Rectal smooth muscle tissue (tissue), 1 donor: ENCODE results near the gene UNC45A.

Experiments
- H3K27ac ChIP-seq: one replicate; pipeline ENCODE4 v1.7.0; 2013; ENCODE audit warnings: low read depth, low read length, inconsistent platforms
- H3K27me3 ChIP-seq: one replicate; pipeline ENCODE4 v1.7.0; 2013; ENCODE audit warnings: low read length; ENCODE audit not compliant: control insufficient read depth, insufficient read depth
- H3K36me3 ChIP-seq: one replicate; pipeline ENCODE4 v1.7.0; 2013; ENCODE audit warnings: low read length; ENCODE audit not compliant: control insufficient read depth, insufficient read depth
- H3K4me1 ChIP-seq: one replicate; pipeline ENCODE4 v1.7.0; 2013; ENCODE audit warnings: low read length; ENCODE audit not compliant: control insufficient read depth, insufficient read depth
- H3K4me3 ChIP-seq: one replicate; pipeline ENCODE4 v1.7.0; 2013; ENCODE audit warnings: low read length
- H3K9ac ChIP-seq: one replicate; pipeline ENCODE4 v1.7.0; 2013; ENCODE audit warnings: low read length

Gene UNC45A

GRCh38 chr15:90974216-90974615 is 39.1 kb downstream of the UNC45A start:
- H3K4me3 ChIP-seq: no peak overlapping the region
- H3K27ac ChIP-seq: no peak overlapping the region
- H3K4me1 ChIP-seq: no peaks in the 10 kb centered on the region
- H3K36me3 ChIP-seq: no peaks in the 10 kb centered on the region
- no peaks in the 10 kb centered on the region for H3K27me3 ChIP-seq
- H3K9ac ChIP-seq: no peak overlapping the region

DNA sequence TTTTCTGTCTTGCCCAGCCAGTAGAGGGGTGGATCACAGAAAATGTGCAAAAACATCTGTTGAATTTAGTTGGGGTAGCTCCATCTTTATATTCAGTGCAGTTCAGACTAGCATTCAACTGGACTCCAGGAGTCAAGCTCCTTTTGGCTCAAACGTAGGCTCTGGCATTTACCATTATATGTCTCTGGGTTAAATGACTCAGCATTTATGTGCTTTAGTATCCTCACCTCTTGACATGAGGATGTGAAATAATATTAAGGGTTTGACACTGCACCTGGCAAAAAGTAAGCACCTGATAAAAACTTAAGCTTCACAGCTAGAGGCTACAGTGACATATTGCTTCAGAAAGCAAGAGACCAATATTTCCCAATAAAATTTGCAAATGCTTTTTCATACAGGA is 44.5 kb downstream of the UNC45A start:
- no peaks in the 10 kb centered on the region for H3K4me1 ChIP-seq
- H3K9ac ChIP-seq: no peak overlapping the region
- H3K4me3 ChIP-seq: no peak overlapping the region
- H3K27ac ChIP-seq: no peak overlapping the region
- H3K27me3 ChIP-seq: no peaks in the 10 kb centered on the region
- peaks cover 5% of the 10 kb centered on the region for H3K36me3 ChIP-seq

DNA sequence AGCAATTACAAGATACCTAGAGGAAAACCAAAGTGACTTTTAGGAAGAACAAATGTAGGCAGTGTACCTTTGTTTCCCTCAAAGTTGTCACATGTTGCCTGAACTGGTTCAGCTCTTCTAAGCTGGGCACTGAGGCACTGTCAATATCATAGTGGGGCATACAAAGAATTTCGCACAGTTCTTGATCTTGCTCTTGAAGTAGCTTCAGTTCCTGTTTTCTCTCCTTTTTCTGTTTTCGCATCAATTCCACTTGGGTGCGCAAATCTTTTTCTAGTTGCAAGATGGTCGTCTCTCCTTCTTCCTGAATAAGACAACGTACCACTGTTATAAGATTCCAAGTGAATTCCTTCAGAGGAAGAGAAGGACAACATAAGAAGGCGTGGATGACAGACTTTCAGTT is 46.6 kb downstream of the UNC45A start:
- Histone ChIP-seq H3K27ac (no peak overlapping the region), H3K4me1 (no peaks in the 10 kb centered on the region), H3K36me3 (peaks cover 5% of the 10 kb centered on the region), H3K4me3 (no peak overlapping the region), H3K9ac (no peak overlapping the region), H3K27me3 (no peaks in the 10 kb centered on the region)

- Histone ChIP-seq H3K4me1 (no peaks in the 10 kb centered on the region), H3K9ac (no peak overlapping the region), H3K36me3 (peaks cover 5% of the 10 kb centered on the region), H3K27ac (no peak overlapping the region), H3K4me3 (no peak overlapping the region), H3K27me3 (no peaks in the 10 kb centered on the region)
Observed at GRCh38 chr15:90982135-90982534, 47.0 kb downstream of the UNC45A start.

- Histone ChIP-seq H3K4me1 (no peaks in the 10 kb centered on the region), H3K27ac (no peak overlapping the region), H3K9ac (no peak overlapping the region), H3K36me3 (no peaks in the 10 kb centered on the region), H3K27me3 (no peaks in the 10 kb centered on the region), H3K4me3 (no peak overlapping the region)
Observed at GRCh38 chr15:90986790-90987507, 51.9 kb downstream of the UNC45A start.

- Histone ChIP-seq H3K9ac (no peak overlapping the region), H3K4me1 (no peaks in the 10 kb centered on the region), H3K27ac (no peak overlapping the region)
Observed at GRCh38 chr15:90987561-90988141, 52.6 kb downstream of the UNC45A start.

DNA sequence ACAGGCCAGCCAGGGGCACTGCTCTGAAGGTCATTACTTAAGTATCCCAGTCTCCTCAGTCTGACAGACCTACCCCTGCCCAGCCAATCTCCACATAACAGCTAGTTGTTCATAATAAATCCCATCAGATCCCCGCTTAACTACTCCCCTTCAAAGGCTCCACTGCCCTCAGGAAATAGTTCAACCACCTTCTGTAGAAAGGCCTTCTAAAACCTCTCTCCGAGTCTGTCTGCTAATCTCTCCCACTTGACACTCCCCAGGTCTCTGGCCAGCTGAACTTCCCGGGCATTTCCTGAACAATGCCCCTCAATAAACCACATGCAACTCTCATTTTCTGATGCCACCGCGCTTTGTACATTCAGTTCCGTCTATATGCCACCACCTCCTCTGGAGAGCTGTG is 53.2 kb downstream of the UNC45A start:
- H3K27me3 ChIP-seq: no peaks in the 10 kb centered on the region
- no peaks in the 10 kb centered on the region for H3K36me3 ChIP-seq
- H3K4me3 ChIP-seq: no peak overlapping the region
- no peak overlapping the region for H3K9ac ChIP-seq
- H3K4me1 ChIP-seq: no peaks in the 10 kb centered on the region
- H3K27ac ChIP-seq: no peak overlapping the region

More at GRCh38 chr15:90987561-90988141, 52.6 kb downstream of the UNC45A start:
- no peaks in the 10 kb centered on the region for H3K36me3 ChIP-seq
- no peak overlapping the region for H3K4me3 ChIP-seq
- no peaks in the 10 kb centered on the region for H3K27me3 ChIP-seq

DNA sequence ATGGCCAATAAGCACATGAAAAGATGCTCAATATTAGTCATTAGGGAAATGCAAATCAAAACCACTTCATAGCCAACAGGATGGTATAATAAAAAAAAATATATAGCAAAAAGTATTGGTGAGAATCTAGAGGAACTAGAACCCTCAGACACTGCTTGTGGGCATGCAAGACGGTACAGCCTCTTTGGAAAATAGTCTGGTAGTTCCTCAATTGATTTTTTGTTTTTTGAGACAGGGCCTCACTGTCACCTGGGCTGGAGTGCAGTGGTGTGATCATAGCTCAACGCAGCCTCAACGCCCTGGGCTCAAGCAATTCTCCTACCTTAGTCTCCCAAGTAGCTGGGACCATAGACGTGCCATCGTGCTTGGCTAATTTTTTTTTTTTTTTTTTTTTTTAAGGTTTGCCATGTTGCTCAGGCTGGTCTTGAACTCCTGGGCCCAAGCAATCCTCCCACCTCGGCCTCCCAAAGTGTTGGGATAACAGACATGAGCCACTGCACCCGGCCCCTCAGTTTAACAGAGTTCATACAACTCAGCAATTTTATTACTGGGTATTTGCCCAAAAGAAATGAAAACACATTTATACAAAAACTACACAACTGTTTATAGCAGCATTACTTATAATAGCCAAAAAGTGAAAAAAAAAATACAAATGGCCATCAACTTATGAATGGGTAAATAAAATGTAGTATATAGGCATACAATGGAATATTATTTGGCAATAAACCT is 54.1 kb downstream of the UNC45A start:
- H3K27ac ChIP-seq: no peak overlapping the region
- no peak overlapping the region for H3K4me3 ChIP-seq
- no peak overlapping the region for H3K9ac ChIP-seq
- no peaks in the 10 kb centered on the region for H3K4me1 ChIP-seq
- no peaks in the 10 kb centered on the region for H3K27me3 ChIP-seq
- H3K36me3 ChIP-seq: no peaks in the 10 kb centered on the region

- Histone ChIP-seq H3K4me3 (no peak overlapping the region), H3K27me3 (no peaks in the 10 kb centered on the region), H3K4me1 (peaks cover 4% of the 10 kb centered on the region), H3K27ac (no peak overlapping the region), H3K36me3 (no peaks in the 10 kb centered on the region), H3K9ac (no peak overlapping the region)
Observed at GRCh38 chr15:90990446-90990845, 55.4 kb downstream of the UNC45A start.

DNA sequence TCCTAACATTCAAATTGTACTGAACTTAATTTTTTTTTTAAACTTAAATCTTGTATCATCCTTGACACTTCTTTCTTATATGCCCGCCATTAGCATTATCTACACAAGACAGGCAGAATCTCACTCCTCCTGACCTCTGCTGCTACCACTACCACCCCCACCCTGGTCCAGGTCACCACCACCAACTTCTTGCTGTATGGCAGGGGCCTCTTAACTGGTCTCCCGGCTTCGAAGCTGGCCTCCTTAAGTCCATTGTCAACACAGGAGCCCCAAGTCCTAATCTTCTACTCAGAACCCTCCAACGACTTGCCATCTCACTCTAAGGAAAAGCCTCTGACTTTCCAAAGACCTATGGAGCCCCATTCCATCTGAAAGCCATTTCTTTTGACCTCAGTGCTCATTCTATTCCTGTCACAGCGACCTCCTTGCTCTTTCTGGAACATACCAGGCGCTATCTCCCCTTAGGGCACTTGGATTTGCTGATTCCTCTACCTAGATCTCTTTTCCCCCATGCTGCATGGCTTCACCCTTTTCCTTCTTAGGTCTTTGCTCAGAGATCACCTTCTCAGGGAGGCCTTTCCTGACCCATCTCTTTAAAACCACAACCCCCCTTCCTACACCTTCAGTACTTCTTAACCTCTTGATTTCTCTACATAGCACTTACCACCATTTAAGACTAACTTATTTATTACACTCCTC is 56.7 kb downstream of the UNC45A start:
- no peaks in the 10 kb centered on the region for H3K36me3 ChIP-seq
- no peak overlapping the region for H3K4me3 ChIP-seq
- no peak overlapping the region for H3K27ac ChIP-seq
- no peak overlapping the region for H3K9ac ChIP-seq
- no peaks in the 10 kb centered on the region for H3K27me3 ChIP-seq
- peaks cover 4% of the 10 kb centered on the region for H3K4me1 ChIP-seq

GRCh38 chr15:90994059-90994416 is 59.0 kb downstream of the UNC45A start:
- peak overlapping the region; percentile 68 for H3K27ac ChIP-seq

More at GRCh38 chr15:90994059-90994416, 59.0 kb downstream of the UNC45A start:
- H3K36me3 ChIP-seq: peaks cover 9% of the 10 kb centered on the region
- peaks cover 4% of the 10 kb centered on the region for H3K4me1 ChIP-seq
- H3K9ac ChIP-seq: peak overlapping the region; percentile 93
- no peaks in the 10 kb centered on the region for H3K27me3 ChIP-seq
- H3K4me3 ChIP-seq: peak overlapping the region; percentile 96
